ENCODE data around the gene CLK1.
"Not testable (repeated sequence)": the region's sequence is repeated elsewhere in the genome, so short reads cannot be mapped to it uniquely, and the experiment has no call there.

CLK1 gene

GRCh38 chr2:200864176-200865034 is at the start of gene CLK1:
Gene CLK1, minus strand, starts transcription at chr2:200864658. Its CDS starts 2,796 bp downstream, at chr2:200861862.
- DNase-seq: peak; percentile 92

GRCh38 chr2:200913654-200914053 is 49.2 kb upstream of the CLK1 start:
- DNase-seq: peak; percentile 69

GRCh38 chr2:200909958-200910357 is 45.5 kb upstream of the CLK1 start:
- no peak for DNase-seq

- peak; percentile 59 for DNase-seq
These were observed 41.3 kb upstream of the CLK1 start for GRCh38 chr2:200905618-200906296.

GRCh38 chr2:200901459-200902072 is 37.1 kb upstream of the CLK1 start:
- peak; percentile 88 for DNase-seq

GRCh38 chr2:200899482-200899881 is 35.0 kb upstream of the CLK1 start:
- no peak for DNase-seq

- peak; percentile 99 for DNase-seq
These were observed 24.5 kb upstream of the CLK1 start, which contains the start of the genes NIF3L1 and PPIL3 for GRCh38 chr2:200888704-200889625. Gene NIF3L1, plus strand, starts transcription at chr2:200889371. Its CDS starts 2,573 bp downstream, at chr2:200891944. Gene PPIL3, minus strand, starts transcription at chr2:200889077. Its CDS starts 1,462 bp downstream, at chr2:200887615.

- not testable (repeated sequence) for DNase-seq
These were observed 17.3 kb upstream of the CLK1 start for GRCh38 chr2:200881715-200882249.

GRCh38 chr2:200878289-200878880 is 13.9 kb upstream of the CLK1 start:
- DNase-seq: no peak

GRCh38 chr2:200877443-200877842 is 13.0 kb upstream of the CLK1 start:
- DNase-seq: no peak

GRCh38 chr2:200873560-200873959 is 9.1 kb upstream of the CLK1 start:
- DNase-seq: no peak

GRCh38 chr2:200871151-200871550 is 6.7 kb upstream of the CLK1 start:
- no peak for DNase-seq

GRCh38 chr2:200869014-200869413 is 4.6 kb upstream of the CLK1 start:
- DNase-seq: no peak

GRCh38 chr2:200863782-200864175 is 679 bp downstream of the CLK1 start:
- DNase-seq: peak; percentile 9

- DNase-seq: peak; percentile 59
These were observed 1.9 kb downstream of the CLK1 start for GRCh38 chr2:200862532-200863000.

GRCh38 chr2:200861617-200862155 is 2.8 kb downstream of the CLK1 start:
- no peak for DNase-seq

GRCh38 chr2:200860092-200860795 is 4.2 kb downstream of the CLK1 start:
- peak; percentile 10 for DNase-seq

- no peak for DNase-seq
These were observed 7.7 kb downstream of the CLK1 start for GRCh38 chr2:200856806-200857205.

- no peak for DNase-seq
These were observed 11.9 kb downstream of the CLK1 start for GRCh38 chr2:200852605-200853004.
